Activated CD4-positive, CD25-positive, alpha-beta regulatory T cell (primary cell): Measurements from ENCODE around the gene NIPBL.
"Not testable (repeated sequence)": the region's sequence is repeated elsewhere in the genome, so short reads cannot be mapped to it uniquely, and the experiment has no call there.

Source experiments
- DNase-seq, 4 experiments: peaks; one replicate each; lab custom pipeline; 2025; lab: John Stamatoyannopoulos, UW

Gene NIPBL

DNA sequence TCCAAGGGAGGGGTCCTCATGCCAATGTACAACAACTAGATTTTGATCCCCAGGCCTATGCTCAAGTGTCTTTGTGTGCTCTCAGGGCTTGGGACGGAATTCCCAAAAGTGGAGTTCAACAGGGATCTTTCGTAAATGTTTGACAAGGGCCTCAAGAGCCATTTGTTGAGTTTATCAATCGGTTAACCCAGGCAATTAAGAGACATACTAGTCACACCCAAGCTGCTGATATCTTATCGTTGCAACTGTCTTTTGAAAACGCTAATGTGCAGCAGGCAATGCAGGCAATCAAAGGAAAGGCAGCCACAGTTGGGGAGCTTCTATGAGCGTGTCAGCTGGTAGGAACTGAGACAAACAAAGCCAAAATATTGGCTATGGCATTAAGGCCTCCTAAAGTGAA lies 211.4 kb downstream of the NIPBL start:
- DNase-seq = no peak

DNA sequence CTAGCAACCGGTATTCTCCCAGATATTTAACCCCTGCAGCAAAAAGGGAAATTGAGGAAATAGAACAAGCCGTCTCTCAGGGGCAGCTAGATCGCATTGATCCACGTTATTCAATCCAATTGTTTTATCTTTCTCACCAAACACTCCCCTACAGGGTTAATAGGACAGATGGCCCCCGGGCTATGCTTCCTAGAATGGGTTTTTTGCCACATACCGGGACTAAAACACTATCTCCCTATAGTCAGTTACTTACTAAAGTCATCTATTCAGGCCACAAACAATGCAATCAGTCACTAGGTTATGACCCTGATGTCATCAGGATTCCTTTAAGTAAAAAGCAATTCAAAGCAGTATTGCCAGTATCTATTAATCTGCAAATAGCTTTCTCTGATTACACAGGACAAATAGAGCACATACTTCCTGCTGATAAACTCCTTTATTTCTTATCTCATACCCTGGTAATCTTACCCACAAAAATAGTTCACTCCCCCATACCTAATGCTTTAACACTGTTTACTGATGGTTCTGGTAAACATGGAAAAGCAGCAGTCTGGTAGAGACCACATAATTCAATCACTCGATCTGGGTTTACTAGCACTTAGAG lies 213.7 kb downstream of the NIPBL start:
- DNase-seq = no peak

DNA sequence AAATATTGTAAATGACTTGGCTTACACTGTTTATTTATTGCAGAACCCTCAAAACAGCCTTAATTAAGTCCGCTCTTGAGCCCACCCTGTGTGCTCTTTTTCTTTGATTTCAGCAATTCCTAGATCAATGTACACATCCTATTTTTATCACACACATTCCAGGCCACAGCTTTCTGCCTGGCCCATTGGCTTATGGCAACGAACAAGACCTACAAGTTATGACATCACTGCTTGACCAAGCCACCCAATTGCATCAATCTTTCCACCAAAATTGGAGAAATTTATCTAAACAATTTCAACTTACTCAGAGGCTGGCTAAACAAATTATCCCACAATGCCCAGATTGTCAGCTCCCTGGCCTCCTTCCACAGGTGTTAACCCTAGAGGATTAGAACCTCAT lies 214.2 kb downstream of the NIPBL start:
- no peak for DNase-seq

DNA sequence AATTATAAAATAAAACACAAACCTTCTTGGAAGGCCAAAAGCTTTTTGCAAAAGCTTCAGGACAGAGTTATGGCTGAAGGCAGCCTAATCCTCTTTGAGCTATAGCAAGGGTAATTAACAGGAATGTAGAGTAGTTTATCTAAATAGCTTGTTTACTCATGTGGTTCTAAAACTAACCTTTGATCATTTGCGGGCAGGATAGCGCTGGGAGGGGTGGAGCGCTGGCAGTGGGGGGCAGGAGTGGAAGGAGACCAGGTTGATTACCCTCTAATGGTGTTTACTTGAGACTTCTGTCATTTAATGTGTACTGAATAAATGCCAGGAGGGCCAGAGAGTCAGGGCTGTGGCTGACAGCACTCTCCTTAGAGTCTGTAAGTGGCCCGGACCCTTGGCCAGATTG lies 217.2 kb downstream of the NIPBL start:
- not testable (repeated sequence) for DNase-seq

DNA sequence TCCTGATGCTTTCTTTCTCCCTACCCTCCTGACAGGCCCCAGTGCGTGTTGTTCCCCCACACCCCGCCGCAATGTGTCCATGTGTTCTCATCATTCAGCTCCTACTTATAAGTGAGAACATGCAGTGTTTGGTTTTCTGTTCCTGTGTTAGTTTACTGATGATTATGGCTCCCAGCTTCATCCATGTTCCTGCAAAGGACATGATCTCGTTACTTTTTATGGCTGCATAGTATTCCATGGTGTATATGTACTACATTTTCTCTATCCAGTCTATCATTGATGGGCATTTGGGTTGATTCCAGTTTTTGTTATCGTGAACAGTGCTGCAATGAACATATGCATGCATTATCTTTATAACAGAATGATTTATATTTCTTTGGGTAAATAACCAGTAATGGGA lies 222.7 kb downstream of the NIPBL start:
- not testable (repeated sequence) for DNase-seq

DNA sequence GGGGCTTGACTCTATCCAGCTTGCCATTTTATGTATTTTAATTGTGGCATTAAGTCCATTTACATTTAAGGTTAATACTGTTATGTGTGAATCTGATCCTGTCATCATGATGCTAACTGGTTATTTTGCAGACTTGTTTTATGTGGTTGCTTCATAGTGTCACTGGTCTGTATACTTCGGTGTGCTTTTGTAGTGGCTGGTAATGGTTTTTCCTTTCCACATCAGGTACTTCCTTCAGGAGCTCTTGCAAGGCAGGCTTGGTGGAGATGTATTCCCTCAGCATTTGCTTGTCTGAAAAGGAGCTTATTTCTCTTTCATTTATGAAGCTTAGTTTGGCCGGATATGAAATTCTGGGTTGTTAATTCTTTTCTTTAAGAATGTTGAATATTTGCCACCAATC lies 226.7 kb downstream of the NIPBL start:
- no peak for DNase-seq

DNA sequence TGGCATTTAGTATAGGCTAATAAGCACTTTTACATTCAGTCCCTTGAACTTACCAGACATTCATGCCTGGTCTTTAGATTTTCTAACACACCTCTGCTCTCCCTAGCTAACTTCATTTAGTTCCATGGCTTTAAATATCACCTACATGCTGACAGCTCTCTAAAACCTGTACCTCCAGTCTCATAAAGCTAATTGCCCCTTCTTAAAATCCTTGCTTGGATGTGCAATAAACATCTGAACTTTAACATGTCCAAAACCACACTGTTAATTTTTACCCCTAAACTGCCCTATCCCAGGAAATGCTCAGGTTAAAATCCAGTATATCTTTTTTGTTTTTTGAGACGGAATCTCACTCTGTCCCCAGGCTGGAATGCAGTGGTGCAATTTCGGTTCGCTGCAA lies 232.8 kb downstream of the NIPBL start:
- no peak for DNase-seq

DNA sequence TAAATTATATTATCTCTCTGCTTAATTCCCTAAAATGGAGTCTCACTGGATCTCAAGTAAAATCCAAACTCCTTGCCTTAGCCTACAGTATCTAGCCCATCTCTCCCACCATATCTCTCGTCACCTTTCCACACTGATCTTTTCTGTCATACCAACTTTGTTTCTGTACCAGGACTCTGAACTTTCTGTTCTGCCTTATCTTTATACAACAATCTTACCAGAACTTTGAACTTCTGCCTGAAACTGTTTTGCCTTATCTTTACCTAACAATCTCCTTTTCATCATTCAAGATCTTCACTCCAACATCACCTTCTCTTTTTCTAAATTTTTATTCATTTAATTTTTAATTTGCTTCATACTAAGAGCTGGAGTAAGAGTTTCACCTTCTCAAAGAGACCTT lies 233.6 kb downstream of the NIPBL start:
- no peak for DNase-seq

DNA sequence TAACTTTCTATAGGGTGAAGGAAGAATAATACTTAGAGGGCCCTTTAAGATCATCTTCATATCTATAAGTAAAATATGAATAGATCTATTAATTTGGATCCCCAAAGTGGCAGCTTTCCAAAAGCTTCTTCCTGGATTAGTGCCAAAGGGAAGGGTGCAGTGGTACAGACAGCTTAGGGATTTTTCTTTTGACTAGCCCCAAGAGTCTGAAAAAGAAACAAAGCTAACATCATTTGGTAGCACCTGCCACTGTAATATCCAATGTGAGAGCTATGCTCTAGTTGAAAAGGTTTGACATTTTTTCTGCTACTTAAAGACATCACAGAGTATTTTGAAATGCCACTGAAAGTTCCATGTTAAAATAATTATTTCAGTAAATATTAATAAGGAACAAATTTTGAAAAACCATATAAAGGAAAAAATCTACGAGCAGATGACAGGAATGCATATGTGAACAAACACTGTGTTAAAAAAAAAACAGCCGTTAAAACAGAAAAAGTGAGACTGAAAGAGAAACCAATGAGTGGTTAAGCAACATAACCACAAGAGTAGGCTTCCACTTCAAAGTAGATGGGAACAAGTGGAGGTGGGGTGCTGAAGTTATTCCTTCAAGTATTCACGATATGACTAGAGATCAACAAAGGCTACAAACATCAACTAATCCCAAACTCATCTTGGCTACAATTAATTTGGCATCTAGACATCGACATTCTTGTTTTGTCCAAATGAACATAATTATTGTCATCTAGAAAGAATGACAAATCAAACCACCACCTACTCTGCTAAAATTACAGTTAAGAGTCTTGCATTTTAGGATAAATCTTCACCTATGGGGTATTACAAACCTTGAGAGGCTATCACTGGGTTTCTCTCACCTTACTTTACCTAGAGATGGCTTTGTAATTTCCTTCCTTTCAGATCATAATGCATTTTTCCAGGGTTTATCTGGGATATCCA lies 235.1 kb downstream of the NIPBL start:
- no peak for DNase-seq

DNA sequence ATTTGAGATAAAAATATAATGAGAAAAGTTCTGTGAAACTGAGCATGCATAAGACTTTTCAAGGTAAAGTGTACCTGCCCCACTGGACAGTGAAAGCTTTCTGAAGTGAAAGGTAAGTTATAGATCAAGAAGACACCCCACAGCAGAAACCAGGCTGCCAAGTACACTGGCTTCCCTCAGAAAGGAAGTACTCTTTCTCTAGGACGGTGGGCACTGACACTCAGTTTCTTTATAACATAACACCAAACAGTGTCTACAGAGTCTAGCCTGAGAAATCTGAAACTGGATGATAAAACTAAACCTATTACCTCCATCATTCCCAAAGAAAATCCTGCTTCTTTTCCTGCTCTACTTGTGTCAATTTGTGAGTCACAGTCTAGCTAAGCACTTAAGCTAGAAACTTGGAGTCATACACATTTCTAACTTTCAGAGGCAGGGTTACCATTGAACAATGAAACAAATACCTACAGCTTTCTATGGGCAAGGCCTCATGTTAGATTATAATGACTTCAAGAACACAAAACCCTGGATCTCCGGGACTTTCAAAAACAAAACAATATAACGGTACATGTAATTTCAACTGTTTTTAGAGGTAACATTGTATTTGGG lies 235.9 kb downstream of the NIPBL start:
- DNase-seq = no peak
